CD4-positive, CD25-positive, alpha-beta regulatory T cell (primary cell): ENCODE results near the gene BCL2L13. TPM values are rescaled to one million over a fixed set of nuclear protein-coding genes. Genes with fewer than 3 reads are reported as not detected.
A peak's percentile ranks its signal among the peaks of the same experiment; 100 is the strongest.
"Not testable (repeated sequence)": the region's sequence is repeated elsewhere in the genome, so short reads cannot be mapped to it uniquely, and the experiment has no call there.

ENCODE experiments used
- ATAC-seq, 2 donors: fragments of 150-1000 bp; cut with Tn5 transposase; one replicate each; pipeline ENCODE4 v1.10.0; 2021; ENCODE audit warnings: low read depth in 2 of 2, moderate number of reproducible peaks in 2 of 2, moderate library complexity in 1 of 2
- DNase-seq, 3 donors: peaks; one replicate each; pipeline versions ENCODE4 v3.0.0 to v3.0.0-alpha.2; 2012 to 2022; ENCODE audit warnings: mixed read lengths in 1 of 3
- H3K27ac ChIP-seq: one replicate; pipeline ENCODE4 v1.7.0; 2013; ENCODE audit warnings: mild to moderate bottlenecking, low read length; ENCODE audit not compliant: insufficient read depth, poor library complexity, severe bottlenecking
- H3K27me3 ChIP-seq: one replicate; pipeline ENCODE4 v1.7.0; 2013; ENCODE audit warnings: low read length; ENCODE audit not compliant: control insufficient read depth, insufficient read depth
- H3K36me3 ChIP-seq: one replicate; pipeline ENCODE4 v1.7.0; 2013; ENCODE audit warnings: mild to moderate bottlenecking, low read length, moderate library complexity; ENCODE audit not compliant: control insufficient read depth, insufficient read depth
- H3K4me1 ChIP-seq: 2 replicates; pipeline ENCODE4 v1.7.0; 2013; ENCODE audit warnings: mild to moderate bottlenecking, low read length; ENCODE audit not compliant: insufficient read depth, control insufficient read depth, poor library complexity, severe bottlenecking
- H3K4me3 ChIP-seq: one replicate; pipeline ENCODE4 v1.7.0; 2013; ENCODE audit warnings: low read depth, mild to moderate bottlenecking, low read length, moderate library complexity
- H3K9me3 ChIP-seq, 2 experiments: 1 replicate in 1 of 2; 2 replicates in 1 of 2; pipeline ENCODE4 v1.7.0; 2013; ENCODE audit warnings: low read length in 2 of 2, mild to moderate bottlenecking in 1 of 2, moderate library complexity in 1 of 2; ENCODE audit not compliant: control insufficient read depth in 2 of 2
- H3K27ac Mint-ChIP-seq, 3 donors: one replicate each; pipeline ENCODE4 v1.8.0; 2020 to 2022; ENCODE audit warnings: mild to moderate bottlenecking in 3 of 3, mixed read lengths in 3 of 3, moderate library complexity in 2 of 3
- H3K27me3 Mint-ChIP-seq: one replicate; pipeline ENCODE4 v1.8.0; 2022; ENCODE audit warnings: mild to moderate bottlenecking, mixed read lengths
- H3K36me3 Mint-ChIP-seq: one replicate; pipeline ENCODE4 v1.8.0; 2020; ENCODE audit warnings: mixed read lengths
- H3K4me1 Mint-ChIP-seq, 4 donors: one replicate each; pipeline ENCODE4 v1.8.0; 2020 to 2022; ENCODE audit warnings: mixed read lengths in 4 of 4, mild to moderate bottlenecking in 1 of 4
- H3K4me3 Mint-ChIP-seq, 4 donors: one replicate each; pipeline ENCODE4 v1.8.0; 2020 to 2022; ENCODE audit warnings: mild to moderate bottlenecking in 4 of 4, mixed read lengths in 4 of 4, moderate library complexity in 3 of 4
- H3K9me3 Mint-ChIP-seq, 7 donors: one replicate each; pipeline ENCODE4 v1.8.0; 2020 to 2022; ENCODE audit warnings: mixed read lengths in 7 of 7, mild to moderate bottlenecking in 3 of 7, moderate library complexity in 2 of 7
- polyA plus RNA-seq, 4 donors: library from polyadenylated mRNA; unstranded; fragments of 300-500 nt; fragmentation: Illumina TruSeq; gene quantifications; one replicate each; pipeline ENCODE4 v1.2.3, GENCODE V29; 2021
- total RNA-seq: library from RNA; stranded (reverse); gene quantifications from one replicate; pipeline ENCODE4 v1.2.3, GENCODE V29; 2022

Gene BCL2L13
- total and polyA plus RNA-seq, 5 donors from 2014 or later: 24.5 to 43.8 (median 39.5) TPM

DNA sequence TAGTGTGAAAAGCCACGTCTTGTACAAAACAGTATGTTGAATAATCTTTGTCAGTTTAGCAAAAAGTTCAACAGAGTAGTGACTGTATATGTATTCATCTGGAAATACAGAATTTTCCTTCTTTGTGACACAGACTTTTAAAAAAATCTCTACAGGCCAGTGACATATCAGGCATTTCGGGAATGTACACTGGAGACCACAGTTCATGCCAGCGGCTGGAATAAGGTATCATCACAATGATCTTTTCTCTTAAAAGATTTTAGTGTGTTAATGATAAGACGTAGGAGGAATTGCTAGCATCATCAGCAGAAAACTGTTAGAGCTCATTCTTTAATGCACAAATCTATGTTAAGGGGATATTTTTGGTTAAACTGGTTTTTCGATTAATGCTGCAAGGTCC lies 57.4 kb downstream of the BCL2L13 start:
- Histone ChIP-seq H3K27me3 (no peaks in the 10 kb centered on the region), H3K4me3 (no peak overlapping the region), H3K27ac (no peak overlapping the region), H3K4me1 (no peaks in the 10 kb centered on the region), H3K36me3 (peaks cover 22% of the 10 kb centered on the region), H3K9me3 (no peaks in the 10 kb centered on the region)
- H3K9me3 Mint-ChIP-seq: no peaks in the 10 kb centered on the region
- H3K4me3 Mint-ChIP-seq: no peak overlapping the region
- H3K36me3 Mint-ChIP-seq: peaks cover 18% of the 10 kb centered on the region
- H3K27me3 Mint-ChIP-seq: no peaks in the 10 kb centered on the region
- DNase-seq: no peak
- H3K27ac Mint-ChIP-seq: no peak overlapping the region
- ATAC-seq: no peak
- H3K4me1 Mint-ChIP-seq: peaks cover 10 to 20% (median 13%) of the 10 kb centered on the region in 4 donors

DNA sequence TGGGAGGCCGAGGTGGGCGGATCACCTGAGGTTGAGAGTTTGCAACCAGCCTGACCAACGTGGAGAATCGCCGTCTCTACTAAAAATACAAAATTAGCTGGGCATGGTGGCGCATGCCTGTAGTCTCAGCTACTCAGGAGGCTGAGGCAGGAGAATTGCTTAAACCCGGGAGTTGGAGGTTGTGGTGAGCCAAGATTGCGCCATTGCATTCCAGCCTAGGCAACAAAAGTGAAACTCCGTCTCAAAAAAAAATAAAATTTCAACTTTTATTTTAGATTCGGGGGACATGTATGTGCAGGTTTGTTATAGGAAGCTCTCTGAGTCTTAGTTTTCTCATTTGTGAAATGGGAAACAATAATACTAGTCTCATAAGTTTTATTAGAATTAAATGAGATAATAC lies 58.6 kb downstream of the BCL2L13 start:
- not testable (repeated sequence) for ATAC-seq, DNase-seq, H3K4me3 Mint-ChIP-seq, H3K4me1 ChIP-seq, H3K27me3 Mint-ChIP-seq, H3K27ac ChIP-seq, H3K9me3 Mint-ChIP-seq, H3K27ac Mint-ChIP-seq, H3K9me3 ChIP-seq, H3K27me3 ChIP-seq, H3K4me3 ChIP-seq
- Mint-ChIP-seq H3K36me3 (peaks cover 18% of the 10 kb centered on the region), H3K4me1 (peaks cover 8 to 20% (median 13%) of the 10 kb centered on the region in 4 donors)
- peaks cover 20% of the 10 kb centered on the region for H3K36me3 ChIP-seq

DNA sequence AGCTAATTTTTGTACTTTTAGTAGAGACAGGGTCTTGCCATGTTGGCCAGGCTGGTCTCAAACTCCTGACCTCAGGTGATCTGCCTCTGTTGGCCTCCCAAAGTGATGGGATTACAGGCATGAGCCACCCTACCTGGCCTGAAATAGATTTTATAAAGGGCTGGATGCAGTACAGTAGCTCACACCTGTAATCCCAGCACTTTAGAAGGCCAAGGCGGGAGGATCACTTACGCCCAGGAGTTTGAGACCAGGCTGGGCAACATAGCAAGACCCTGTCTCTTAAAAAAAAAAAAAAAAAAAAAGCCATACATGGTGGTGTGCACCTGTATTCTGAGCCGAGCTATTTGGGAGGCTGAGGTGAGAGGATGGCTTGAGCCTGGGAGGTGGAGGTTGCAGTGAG lies 59.7 kb downstream of the BCL2L13 start:
- Mint-ChIP-seq H3K27ac (peak overlapping the region in 1 of 3 donors; percentile 29), H3K36me3 (peaks cover 24% of the 10 kb centered on the region), H3K4me1 (peaks cover 8 to 20% (median 13%) of the 10 kb centered on the region in 4 donors)
- not testable (repeated sequence) for DNase-seq, H3K27me3 ChIP-seq, H3K4me3 Mint-ChIP-seq, H3K9me3 Mint-ChIP-seq, H3K4me1 ChIP-seq, ATAC-seq, H3K4me3 ChIP-seq, H3K27ac ChIP-seq, H3K27me3 Mint-ChIP-seq, H3K9me3 ChIP-seq
- H3K36me3 ChIP-seq: peaks cover 20% of the 10 kb centered on the region

DNA sequence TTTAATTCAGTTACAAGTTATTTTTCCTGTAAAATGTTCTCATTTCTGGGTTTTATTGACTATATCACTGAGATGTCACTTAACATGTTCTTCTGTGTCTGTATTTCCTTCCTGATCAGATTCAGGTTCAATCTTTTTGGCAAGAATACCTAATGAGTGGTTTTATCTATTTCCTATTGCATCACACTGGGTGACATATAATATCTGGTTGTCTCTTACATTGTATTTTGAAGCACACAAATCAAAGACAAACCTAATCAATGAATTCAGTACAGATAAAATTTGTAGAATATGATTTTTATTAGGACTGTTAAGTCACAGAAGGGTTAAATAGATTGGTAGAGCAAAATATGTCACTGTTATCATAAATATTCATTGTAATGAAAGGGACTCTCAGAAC lies 60.4 kb downstream of the BCL2L13 start:
- H3K4me1 Mint-ChIP-seq: peaks cover 8 to 20% (median 13%) of the 10 kb centered on the region in 4 donors
- Histone ChIP-seq H3K4me1 (no peaks in the 10 kb centered on the region), H3K4me3 (no peak overlapping the region), H3K36me3 (peaks cover 23% of the 10 kb centered on the region), H3K27me3 (no peaks in the 10 kb centered on the region), H3K27ac (no peak overlapping the region), H3K9me3 (no peaks in the 10 kb centered on the region)
- H3K9me3 Mint-ChIP-seq: no peaks in the 10 kb centered on the region
- no peaks in the 10 kb centered on the region for H3K27me3 Mint-ChIP-seq
- H3K36me3 Mint-ChIP-seq: peaks cover 28% of the 10 kb centered on the region
- no peak for DNase-seq
- no peak overlapping the region for H3K4me3 Mint-ChIP-seq
- ATAC-seq: no peak
- H3K27ac Mint-ChIP-seq: peak overlapping the region in 2 of 3 donors; percentile 29 to 40

DNA sequence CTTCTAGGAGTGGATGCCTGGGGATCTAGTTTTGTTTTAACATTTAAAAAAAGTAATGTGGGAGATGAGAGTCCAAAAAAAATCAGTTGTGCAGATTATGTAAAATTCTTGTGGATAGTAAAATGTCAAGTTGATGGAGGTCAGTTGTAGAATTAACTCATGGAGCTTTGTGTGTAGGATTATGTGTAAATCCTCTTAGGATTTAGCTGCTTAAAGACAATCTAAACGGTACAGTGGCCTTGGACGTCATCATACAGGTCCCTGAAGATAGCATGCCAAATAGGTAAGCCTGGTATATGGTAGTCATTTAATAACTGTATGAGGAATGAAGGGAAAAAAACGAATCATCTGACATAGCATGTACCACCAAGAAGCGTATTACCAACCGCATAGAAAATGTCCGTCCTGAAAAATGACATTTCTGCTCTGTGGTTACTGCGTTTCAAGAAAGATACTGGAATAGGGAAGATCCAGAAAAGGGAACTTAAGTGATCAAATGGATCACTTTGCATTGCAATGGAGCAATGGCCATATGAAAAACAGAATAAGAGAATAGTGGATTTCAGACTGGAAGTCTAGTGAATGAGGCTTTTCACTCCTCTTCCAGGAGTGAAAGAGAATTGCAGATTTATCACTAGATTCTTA lies 61.3 kb downstream of the BCL2L13 start:
- Histone ChIP-seq H3K4me1 (no peaks in the 10 kb centered on the region), H3K27me3 (no peaks in the 10 kb centered on the region), H3K9me3 (no peaks in the 10 kb centered on the region), H3K36me3 (peaks cover 26% of the 10 kb centered on the region), H3K4me3 (no peak overlapping the region), H3K27ac (no peak overlapping the region)
- H3K27ac Mint-ChIP-seq: peak overlapping the region in 1 of 3 donors; percentile 7
- H3K27me3 Mint-ChIP-seq: no peaks in the 10 kb centered on the region
- peaks cover 6 to 22% (median 12%) of the 10 kb centered on the region in 4 donors for H3K4me1 Mint-ChIP-seq
- H3K4me3 Mint-ChIP-seq: no peak overlapping the region
- ATAC-seq: no peak
- no peak for DNase-seq
- H3K36me3 Mint-ChIP-seq: peaks cover 33% of the 10 kb centered on the region
- no peaks in the 10 kb centered on the region for H3K9me3 Mint-ChIP-seq

DNA sequence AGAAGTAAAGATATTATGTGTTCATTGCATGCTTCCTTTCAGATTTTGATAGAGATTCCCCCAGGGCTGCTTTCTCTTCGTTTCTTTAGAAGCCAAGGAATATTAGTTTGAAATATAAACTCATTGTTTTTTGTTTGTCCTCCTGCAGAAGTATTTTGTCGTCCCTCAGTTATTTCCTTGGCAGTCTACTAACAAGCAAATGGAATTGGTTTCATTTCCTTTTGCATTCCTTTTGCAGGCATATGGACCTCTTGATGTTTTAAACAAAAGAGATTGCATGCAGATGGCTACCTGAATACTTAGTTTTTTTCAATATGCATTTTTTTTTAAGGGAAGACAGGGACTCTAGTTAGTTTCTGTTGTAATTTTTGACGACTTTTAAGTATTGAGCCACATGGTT lies 62.2 kb downstream of the BCL2L13 start:
- Mint-ChIP-seq H3K4me1 (peaks cover 9 to 27% (median 12%) of the 10 kb centered on the region in 4 donors), H3K9me3 (no peaks in the 10 kb centered on the region), H3K27ac (peak overlapping the region in 1 of 3 donors; percentile 43), H3K36me3 (peaks cover 33% of the 10 kb centered on the region), H3K27me3 (no peaks in the 10 kb centered on the region), H3K4me3 (no peak overlapping the region)
- H3K36me3 ChIP-seq: peaks cover 23% of the 10 kb centered on the region
- no peak overlapping the region for H3K4me3 ChIP-seq
- ATAC-seq (no peak), DNase-seq (no peak)
- no peak overlapping the region for H3K27ac ChIP-seq
- H3K27me3 ChIP-seq: no peaks in the 10 kb centered on the region
- H3K9me3 ChIP-seq: no peaks in the 10 kb centered on the region
- H3K4me1 ChIP-seq: no peaks in the 10 kb centered on the region

DNA sequence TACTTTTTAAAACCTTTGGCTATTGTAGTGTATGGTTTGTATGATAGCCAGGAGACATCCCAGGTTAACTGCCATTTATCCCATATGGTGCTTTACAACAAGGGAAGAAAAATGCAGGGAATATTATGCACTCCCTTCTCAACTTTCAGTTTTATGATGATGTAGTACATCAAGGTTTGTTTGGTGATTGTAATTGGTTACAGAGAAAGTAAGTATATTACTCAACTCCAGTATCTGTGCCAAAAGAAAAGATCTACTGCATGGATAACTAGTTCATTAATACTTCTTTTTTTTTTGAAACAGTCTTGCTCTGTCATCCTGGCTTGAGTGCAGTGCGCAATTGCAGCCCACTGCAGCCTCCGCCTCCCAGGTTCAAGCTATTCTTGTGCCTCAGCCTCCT lies 65.3 kb downstream of the BCL2L13 start:
- peaks cover 14% of the 10 kb centered on the region for H3K36me3 ChIP-seq
- no peak for ATAC-seq
- Mint-ChIP-seq H3K27me3 (no peaks in the 10 kb centered on the region), H3K4me3 (no peak overlapping the region), H3K4me1 (peaks cover 9 to 29% (median 17%) of the 10 kb centered on the region in 4 donors), H3K27ac (peak overlapping the region in 1 of 3 donors; percentile 5), H3K9me3 (no peaks in the 10 kb centered on the region), H3K36me3 (peaks cover 28% of the 10 kb centered on the region)
- no peak for DNase-seq
- no peaks in the 10 kb centered on the region for H3K27me3 ChIP-seq
- no peak overlapping the region for H3K27ac ChIP-seq
- H3K9me3 ChIP-seq: no peaks in the 10 kb centered on the region
- H3K4me3 ChIP-seq: no peak overlapping the region
- H3K4me1 ChIP-seq: peaks cover 7% of the 10 kb centered on the region

DNA sequence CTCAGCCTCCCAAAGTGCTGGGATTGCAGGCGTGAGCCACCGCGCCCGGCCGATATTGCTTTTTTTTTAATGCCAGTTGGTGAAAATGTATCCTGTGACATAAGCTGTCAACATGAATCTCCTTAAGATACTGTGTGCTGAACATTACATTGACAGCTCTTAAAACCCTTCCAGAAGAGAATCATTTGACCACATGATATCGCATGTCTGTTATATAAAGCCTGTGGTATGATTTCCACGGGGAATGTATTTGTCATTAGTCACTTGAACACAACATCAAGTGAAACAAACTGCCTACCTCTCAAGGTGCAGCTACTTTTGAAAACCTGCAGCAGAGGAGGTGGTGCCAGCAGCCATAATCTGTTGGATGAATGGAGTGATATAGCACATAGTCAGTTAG lies 67.0 kb downstream of the BCL2L13 start:
- Mint-ChIP-seq H3K27me3 (no peaks in the 10 kb centered on the region), H3K4me3 (no peak overlapping the region), H3K4me1 (peaks cover 7 to 26% (median 11%) of the 10 kb centered on the region in 4 donors), H3K27ac (peak overlapping the region; percentile 23 to 88 (median 42)), H3K36me3 (peaks cover 24% of the 10 kb centered on the region), H3K9me3 (no peaks in the 10 kb centered on the region)
- DNase-seq: peak in 1 of 3 donors; percentile 2
- H3K27me3 ChIP-seq: no peaks in the 10 kb centered on the region
- peaks cover 14% of the 10 kb centered on the region for H3K36me3 ChIP-seq
- no peak overlapping the region for H3K27ac ChIP-seq
- H3K4me1 ChIP-seq: peaks cover 7% of the 10 kb centered on the region
- no peaks in the 10 kb centered on the region for H3K9me3 ChIP-seq
- no peak for ATAC-seq
- H3K4me3 ChIP-seq: no peak overlapping the region
